ENCODE measurements around the gene CD7.

- TF ChIP-seq CTCF (IDR thresholded peaks at IDR 0.05; ENCODE audit: low read depth, low read length, poor library complexity, severe bottlenecking), result no peak
- no peak for TF ChIP-seq EZH2phosphoT487 (IDR thresholded peaks at IDR 0.05; ENCODE audit: borderline replicate concordance, low read length)
Measured at GRCh38 chr17:82291582-82292250, 25.7 kb downstream of the CD7 start.

Measured in DOHH2 (cell line).